Heart left ventricle (tissue), 13 donors: ENCODE measurements around the gene NEUROD6.

Source experiments
- CTCF ChIP-seq, 12 donors: fragments of 200-600 bp; sonication (generic) in 4 of 12; IDR thresholded peaks; one replicate each; pipeline versions ENCODE4 v1.5.0 to v1.8.0; 2018 to 2022; ENCODE audit warnings: antibody characterized with exemption in 12 of 12, mild to moderate bottlenecking in 5 of 12
- POLR2A ChIP-seq, 2 donors: fragments of 450-650 bp; IDR thresholded peaks; one replicate each; pipeline ENCODE4 v1.6.1; 2017; ENCODE audit warnings: antibody characterized with exemption in 2 of 2, mild to moderate bottlenecking in 2 of 2, moderate library complexity in 2 of 2
- donor health status: ischemic (EF 13 %, LVEDD 7.1; RV severe dilation, severe dysfunction).
- donor health status: DM: no; HTN: yes; CAD: no.
- donor health status: DM: no; HTN: no; CAD: no.
- donor health status: ischemic (EF 25% LVEDD 6.9; RV normal size, moderate dysfunction).
- donor health status: ischemic (EF 25% LVEDD 5.7; RV mildly dilated, moderate dysfunction).
- donor health status: ischemic (EF 35%, LVEDD 5.7; RV mildly dilated, moderate dysfunction).
- donor health status: nonischemic (EF 11% LVEDD 7.7; RV severe dilation, severe dysfunction).
- donor health status: DM: yes; HTN: yes; CAD: no.
- donor health status: PGD.
- donor health status: ischemic (EF 29% LVEDD 5.4; RV normal size, mild dysfunction).
- donor health status: nonischemic (EF 23%, LVEDD 6.1; RV moderate dilation, normal function).

- TF ChIP-seq CTCF (IDR thresholded peaks at IDR 0.05) (no peak), POLR2A (IDR thresholded peaks at IDR 0.05) (no peak)
Observed at GRCh38 chr7:31335161-31335856, 5.2 kb downstream of the NEUROD6 start.
